Measurements from ENCODE around the gene TBL3.

DNA sequence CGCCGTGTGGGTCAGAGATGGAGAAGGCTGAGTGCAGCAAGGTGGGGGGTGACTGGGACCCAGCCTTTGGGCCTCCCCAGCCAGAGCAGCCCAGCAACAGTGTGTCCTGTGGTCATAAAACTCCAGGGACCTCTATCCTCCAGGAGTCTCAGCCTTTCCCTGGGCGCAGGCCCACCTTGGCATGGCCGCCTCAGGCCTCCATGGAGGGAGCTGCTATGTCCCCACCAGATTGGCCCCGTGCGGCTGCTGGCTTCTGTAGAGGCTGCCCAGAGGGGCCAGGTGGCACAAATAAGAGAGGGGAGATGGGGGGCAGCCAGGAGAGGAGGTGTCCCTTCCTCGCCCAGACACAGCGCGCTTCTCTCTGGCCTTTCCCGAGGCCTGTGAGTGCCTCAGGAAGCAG, 15.3 kb downstream of the TBL3 start:
- TF ChIP-seq POLR2A (IDR thresholded peaks at IDR 0.05; ENCODE audit: low read depth, low read length): no peak
- no peak for TF ChIP-seq POLR2AphosphoS5 (IDR thresholded peaks at IDR 0.05; ENCODE audit: low read depth, low read length)
- TF ChIP-seq TAF1 (IDR thresholded peaks at IDR 0.05; ENCODE audit: borderline replicate concordance, low read depth, low read length): no peak
